HepG2 (cell line): ENCODE data around the gene ABT1. TPM values are rescaled to one million over a fixed set of nuclear protein-coding genes. Genes with fewer than 3 reads are reported as not detected.
A peak's percentile ranks its signal among the peaks of the same experiment; 100 is the strongest.

Source experiments
- FOXK2 ChIP-seq: fragments of 450-650 bp; IDR thresholded peaks from 2 replicates; pipeline ENCODE4 v1.6.1; 2016
- GTF2F1 ChIP-seq: fragments of 150-350 bp; IDR thresholded peaks from 2 replicates; pipeline ENCODE4 v1.6.1; 2014; ENCODE audit warnings: low read length
- HIVEP1 ChIP-seq: sonication (generic); formaldehyde crosslinking; IDR thresholded peaks from 2 replicates; pipeline ENCODE4 v1.4.0; 2020; ENCODE audit warnings: mild to moderate bottlenecking, missing genetic modification reagents
- JARID2 ChIP-seq: sonication (generic); formaldehyde crosslinking; IDR thresholded peaks from 2 replicates; pipeline ENCODE4 v1.8.1; 2023; ENCODE audit warnings: missing genetic modification reagents, inconsistent platforms; ENCODE audit not compliant: insufficient replicate concordance
- MXI1 ChIP-seq: IDR thresholded peaks from 3 replicates; pipeline ENCODE4 v1.6.1; 2012; ENCODE audit warnings: low read depth, low read length, inconsistent platforms, borderline replicate concordance
- NCOA1 ChIP-seq: sonication (generic); formaldehyde crosslinking; IDR thresholded peaks from 2 replicates; pipeline ENCODE4 v1.9.0; 2021; ENCODE audit warnings: missing genetic modification reagents
- NFATC3 ChIP-seq: sonication (generic); formaldehyde crosslinking; IDR thresholded peaks from 2 replicates; pipeline ENCODE4 v1.5.1; 2020; ENCODE audit warnings: mild to moderate bottlenecking, missing genetic modification reagents
- RCOR2 ChIP-seq: IDR thresholded peaks from 2 replicates; pipeline ENCODE4 v1.6.1; 2016; ENCODE audit warnings: missing biosample characterization, missing genetic modification reagents
- SMAD1 ChIP-seq: sonication (generic); formaldehyde crosslinking; IDR thresholded peaks from 2 replicates; pipeline ENCODE4 v1.4.0; 2020; ENCODE audit warnings: missing genetic modification reagents, low read depth, mild to moderate bottlenecking, borderline replicate concordance
- SP2 ChIP-seq: sonication (generic); formaldehyde crosslinking; IDR thresholded peaks from 2 replicates; pipeline ENCODE4 v1.5.1; 2020; ENCODE audit warnings: mild to moderate bottlenecking, missing genetic modification reagents
- SRSF9 ChIP-seq: fragments of 200-400 bp; formaldehyde crosslinking; IDR thresholded peaks from 2 replicates; pipeline ENCODE4 v1.6.1; 2018; ENCODE audit warnings: borderline replicate concordance, mild to moderate bottlenecking, low read depth, low read length; ENCODE audit not compliant: insufficient read depth, poor library complexity, severe bottlenecking
- TBL1XR1 ChIP-seq: fragments of 150-350 bp; IDR thresholded peaks from 2 replicates; pipeline ENCODE4 v1.6.1; 2014; ENCODE audit warnings: borderline replicate concordance, low read length; ENCODE audit not compliant: partially characterized antibody
- XRCC5 ChIP-seq: fragments of 200-400 bp; formaldehyde crosslinking; optimal IDR thresholded peaks from 2 replicates; pipeline ENCODE3; 2017; ENCODE audit warnings: mild to moderate bottlenecking, low read length
- YEATS4 ChIP-seq: sonication (generic); formaldehyde crosslinking; IDR thresholded peaks from 2 replicates; pipeline ENCODE4 v1.4.0; 2020; ENCODE audit warnings: missing genetic modification reagents, borderline replicate concordance
- ZFP36L1 ChIP-seq: sonication (generic); formaldehyde crosslinking; IDR thresholded peaks from 2 replicates; pipeline ENCODE4 v1.8.0; 2022; ENCODE audit warnings: mild to moderate bottlenecking, missing genetic modification reagents, moderate library complexity
- ZFYVE20 ChIP-seq: sonication (generic); formaldehyde crosslinking; IDR thresholded peaks from 2 replicates; pipeline ENCODE4 v1.8.0; 2023; ENCODE audit warnings: low read depth, mild to moderate bottlenecking, moderate library complexity, missing genetic modification reagents, borderline replicate concordance
- ZNF101 ChIP-seq: sonication (generic); formaldehyde crosslinking; IDR thresholded peaks from 2 replicates; pipeline ENCODE4 v1.4.0; 2020; ENCODE audit warnings: mild to moderate bottlenecking, low read depth, missing genetic modification reagents, borderline replicate concordance
- ZNF205 ChIP-seq: IDR thresholded peaks from 2 replicates; pipeline ENCODE4 v1.6.1; 2018; ENCODE audit warnings: missing biosample characterization, missing genetic modification reagents
- ZNF251 ChIP-seq: sonication (generic); formaldehyde crosslinking; IDR thresholded peaks from 2 replicates; pipeline ENCODE4 v1.9.0; 2021; ENCODE audit warnings: mild to moderate bottlenecking, missing genetic modification reagents
- ZNF460 ChIP-seq: sonication (generic); formaldehyde crosslinking; IDR thresholded peaks from 2 replicates; pipeline ENCODE4 v1.5.1; 2020; ENCODE audit warnings: missing genetic modification reagents, mild to moderate bottlenecking, borderline replicate concordance
- ZNF569 ChIP-seq: sonication (generic); formaldehyde crosslinking; IDR thresholded peaks from 2 replicates; pipeline ENCODE4 v1.5.0; 2020; ENCODE audit warnings: mild to moderate bottlenecking, missing genetic modification reagents, moderate library complexity, borderline replicate concordance
- ZNF572 ChIP-seq: sonication (generic); formaldehyde crosslinking; IDR thresholded peaks from 2 replicates; pipeline ENCODE4 v1.5.1; 2020; ENCODE audit warnings: mild to moderate bottlenecking, missing genetic modification reagents
- ZNF615 ChIP-seq: sonication (generic); formaldehyde crosslinking; IDR thresholded peaks from 2 replicates; pipeline ENCODE4 v1.5.0; 2020; ENCODE audit warnings: mild to moderate bottlenecking, missing genetic modification reagents, borderline replicate concordance
- ZNF619 ChIP-seq: sonication (generic); formaldehyde crosslinking; IDR thresholded peaks from 2 replicates; pipeline ENCODE4 v1.4.0; 2020; ENCODE audit warnings: mild to moderate bottlenecking, missing genetic modification reagents
- ZNF891 ChIP-seq: sonication (generic); formaldehyde crosslinking; IDR thresholded peaks from 2 replicates; pipeline ENCODE4 v1.5.0; 2020; ENCODE audit warnings: mild to moderate bottlenecking, missing genetic modification reagents
- polyA plus RNA-seq, 8 experiments: library from polyadenylated mRNA; depleted of rRNA in 3 of 8; stranded (reverse) in 7 of 8; unstranded in 1 of 8; fragments of >200 nt; fragmentation: Illumina TruSeq in 4 of 8; extraction: Trizol in 4 of 8; gene quantifications; 2 replicates each; pipeline versions ENCODE4 v1.2.1 to v1.2.3, GENCODE V29; 2011 to 2016; ENCODE audit warnings: low read depth in 4 of 8, missing spikeins in 1 of 8, mixed read lengths in 1 of 8; ENCODE audit not compliant: insufficient read depth in 1 of 8
- total RNA-seq, 5 experiments: library from RNA; depleted of rRNA; stranded (reverse); fragments of >200 nt; fragmentation: Illumina TruSeq; extraction: Trizol; gene quantifications; 2 replicates each; pipeline ENCODE4 v1.2.3, GENCODE V29; 2016; ENCODE audit warnings: low read depth in 1 of 5
- TF ChIP-seq, protein P1 (sequence below): sonication (generic); formaldehyde crosslinking; IDR thresholded peaks from 2 replicates; pipeline ENCODE4 v1.4.0; 2020; ENCODE audit warnings: mild to moderate bottlenecking, missing genetic modification reagents
- TF ChIP-seq, protein P2 (sequence below): sonication (generic); formaldehyde crosslinking; IDR thresholded peaks from 2 replicates; pipeline ENCODE4 v1.4.0; 2020; ENCODE audit warnings: mild to moderate bottlenecking, missing genetic modification reagents
- TF ChIP-seq, protein P3 (sequence below): sonication (generic); formaldehyde crosslinking; IDR thresholded peaks from 2 replicates; pipeline ENCODE4 v1.8.1; 2023; ENCODE audit warnings: mild to moderate bottlenecking, missing genetic modification reagents, borderline replicate concordance
- TF ChIP-seq, protein P4 (sequence below): IDR thresholded peaks from 2 replicates; pipeline ENCODE4 v1.6.1; 2016; ENCODE audit warnings: missing biosample characterization, missing genetic modification reagents, low read depth

ABT1 gene
- total and polyA plus RNA-seq, 2 of the 13 experiments (the other 11 are each of a cell fraction or from before 2014, with no cell fraction given): 38.4 TPM

- TF ChIP-seq, protein P1, sequence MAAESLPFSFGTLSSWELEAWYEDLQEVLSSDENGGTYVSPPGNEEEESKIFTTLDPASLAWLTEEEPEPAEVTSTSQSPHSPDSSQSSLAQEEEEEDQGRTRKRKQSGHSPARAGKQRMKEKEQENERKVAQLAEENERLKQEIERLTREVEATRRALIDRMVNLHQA: no peak
- TF ChIP-seq HIVEP1 (CRISPR knock-in tag): no peak
- peak; percentile 29; the same call in 1 of the 2 replicates for TF ChIP-seq RCOR2 (CRISPR knock-in tag)
- no peak for TF ChIP-seq SRSF9
- TF ChIP-seq ZFYVE20 (CRISPR knock-in tag): no peak
- TF ChIP-seq ZNF569 (CRISPR knock-in tag): no peak
- TF ChIP-seq TBL1XR1: no peak
- TF ChIP-seq YEATS4: no peak
- TF ChIP-seq ZNF615 (CRISPR knock-in tag): peak; percentile 51; the same call in 1 of the 2 replicates
- TF ChIP-seq XRCC5: peak; percentile 50
- no peak for TF ChIP-seq MXI1
- no peak for TF ChIP-seq ZNF619
- 0 out of 2 replicates have a peak, but pooled peaks have one; percentile 51 for TF ChIP-seq ZNF205 (CRISPR knock-in tag)
- no peak for TF ChIP-seq SP2 (CRISPR knock-in tag)
- TF ChIP-seq, protein P2, sequence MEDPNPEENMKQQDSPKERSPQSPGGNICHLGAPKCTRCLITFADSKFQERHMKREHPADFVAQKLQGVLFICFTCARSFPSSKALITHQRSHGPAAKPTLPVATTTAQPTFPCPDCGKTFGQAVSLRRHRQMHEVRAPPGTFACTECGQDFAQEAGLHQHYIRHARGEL (CRISPR knock-in tag): no peak
- TF ChIP-seq, protein P3, sequence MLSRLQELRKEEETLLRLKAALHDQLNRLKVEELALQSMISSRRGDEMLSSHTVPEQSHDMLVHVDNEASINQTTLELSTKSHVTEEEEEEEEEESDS (CRISPR knock-in tag): no peak
- no peak for TF ChIP-seq NCOA1 (CRISPR knock-in tag)
- no peak for TF ChIP-seq ZFP36L1
- TF ChIP-seq FOXK2: no peak
- no peak for TF ChIP-seq JARID2 (CRISPR knock-in tag)
- no peak for TF ChIP-seq ZNF572 (CRISPR knock-in tag)
- TF ChIP-seq ZNF891 (CRISPR knock-in tag): no peak
- no peak for TF ChIP-seq ZNF460
- TF ChIP-seq, protein P4, sequence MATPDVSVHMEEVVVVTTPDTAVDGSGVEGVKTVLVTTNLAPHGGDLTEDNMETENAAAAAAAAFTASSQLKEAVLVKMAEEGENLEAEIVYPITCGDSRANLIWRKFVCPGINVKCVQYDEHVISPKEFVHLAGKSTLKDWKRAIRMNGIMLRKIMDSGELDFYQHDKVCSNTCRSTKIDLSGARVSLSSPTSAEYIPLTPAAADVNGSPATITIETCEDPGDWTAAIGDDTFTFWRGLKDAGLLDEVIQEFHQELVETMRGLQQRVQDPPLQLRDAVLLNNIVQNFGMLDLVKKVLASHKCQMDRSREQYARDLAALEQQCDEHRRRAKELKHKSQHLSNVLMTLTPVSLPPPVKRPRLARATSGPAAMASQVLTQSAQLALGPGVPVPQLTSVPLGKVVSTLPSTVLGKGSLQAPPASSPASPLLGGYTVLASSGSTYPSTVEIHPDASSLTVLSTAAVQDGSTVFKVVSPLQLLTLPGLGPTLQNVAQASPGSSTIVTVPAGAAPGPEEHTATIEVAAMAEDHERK (CRISPR knock-in tag): no peak
- no peak for TF ChIP-seq GTF2F1
- TF ChIP-seq SMAD1: no peak
- TF ChIP-seq ZNF251 (CRISPR knock-in tag): no peak
- no peak for TF ChIP-seq NFATC3
- TF ChIP-seq ZNF101: no peak
These were observed 19.6 kb upstream of the ABT1 start (continued) for GRCh38 chr6:26576929-26577719.
